Neural cell (in vitro differentiated cells): Measurements from ENCODE around the gene CNOT2.

ENCODE experiments used
- CTCF ChIP-seq: fragments of 450-650 bp; IDR thresholded peaks from 2 replicates; pipeline ENCODE4 v1.5.1; 2014; ENCODE audit warnings: antibody characterized with exemption, mild to moderate bottlenecking, moderate library complexity; ENCODE audit not compliant: poor library complexity, severe bottlenecking
- EZH2 ChIP-seq: fragments of 200-600, 300-800 bp; shearing (Covaris generic), sonication (generic); IDR thresholded peaks from 2 replicates; pipeline ENCODE4 v1.6.1; 2014; ENCODE audit warnings: antibody characterized with exemption, low read length, borderline replicate concordance, mild to moderate bottlenecking; ENCODE audit not compliant: insufficient read depth, poor library complexity, severe bottlenecking

- no peak for TF ChIP-seq EZH2
- TF ChIP-seq CTCF: no peak
Measured at GRCh38 chr12:70214972-70215617, 28.1 kb upstream of the CNOT2 start.
